Fibroblast of lung (primary cell): ENCODE results near the gene MRGPRX4. TPM values are rescaled to one million over a fixed set of nuclear protein-coding genes. Genes with fewer than 3 reads are reported as not detected.

Experiments used
- DNase-seq, 2 donors: peaks; one replicate each; pipeline versions ENCODE4 v3.0.0 to v3.0.0-alpha.2; 2010; ENCODE audit warnings: low read depth in 2 of 2
- H2AFZ ChIP-seq: 2 replicates; pipeline ENCODE4 v1.5.1; 2012; ENCODE audit warnings: low read length, control low read depth, inconsistent platforms
- H3K27ac ChIP-seq: 2 replicates; pipeline ENCODE4 v1.5.1; 2011; ENCODE audit warnings: low read length, control low read depth; ENCODE audit not compliant: insufficient read depth
- H3K27me3 ChIP-seq: 2 replicates; pipeline ENCODE4 v1.5.1; 2011; ENCODE audit warnings: mild to moderate bottlenecking, low read length; ENCODE audit not compliant: control insufficient read depth, insufficient read depth
- H3K36me3 ChIP-seq: 2 replicates; pipeline ENCODE4 v1.5.1; 2011; ENCODE audit warnings: low read length; ENCODE audit not compliant: control insufficient read depth, insufficient read depth
- H3K4me1 ChIP-seq: 2 replicates; pipeline ENCODE4 v1.5.1; 2011; ENCODE audit warnings: low read length; ENCODE audit not compliant: control insufficient read depth, insufficient read depth; ENCODE audit errors: extremely low read depth
- H3K4me2 ChIP-seq: 2 replicates; pipeline ENCODE4 v1.5.1; 2011; ENCODE audit warnings: low read length, control low read depth; ENCODE audit not compliant: insufficient read depth; ENCODE audit errors: extremely low read depth
- H3K4me3 ChIP-seq, 4 experiments: fragments of 200-600 bp in 1 of 4; sonication (generic) in 1 of 4; replicated peaks in 1 of 4; 2 replicates each; pipeline ENCODE4 v1.5.1; 2011 to 2016; ENCODE audit warnings: low read length in 4 of 4, low read depth in 3 of 4, mild to moderate bottlenecking in 3 of 4, control low read depth in 2 of 4, inconsistent platforms in 1 of 4, mixed read lengths in 1 of 4; ENCODE audit not compliant: insufficient read depth in 1 of 4; ENCODE audit errors: control extremely low read depth in 1 of 4
- H3K79me2 ChIP-seq: 2 replicates; pipeline ENCODE4 v1.5.1; 2012; ENCODE audit warnings: mild to moderate bottlenecking, low read length, inconsistent platforms; ENCODE audit not compliant: control insufficient read depth, insufficient read depth
- H3K9ac ChIP-seq: 2 replicates; pipeline ENCODE4 v1.5.1; 2011; ENCODE audit warnings: mild to moderate bottlenecking, low read length, control low read depth; ENCODE audit not compliant: insufficient read depth
- H3K9me3 ChIP-seq: 2 replicates; pipeline ENCODE4 v1.5.1; 2012; ENCODE audit warnings: low read depth, low read length; ENCODE audit not compliant: control insufficient read depth, insufficient read depth
- H4K20me1 ChIP-seq: 2 replicates; pipeline ENCODE4 v1.5.1; 2011; ENCODE audit warnings: low read length; ENCODE audit not compliant: control insufficient read depth, insufficient read depth; ENCODE audit errors: extremely low read depth
- EZH2 ChIP-seq: IDR thresholded peaks from 2 replicates; pipeline ENCODE4 v1.5.1; 2012; ENCODE audit warnings: low read length, control low read depth, mild to moderate bottlenecking; ENCODE audit errors: missing control alignments
- polyA plus RNA-seq, 2 donors: library from polyadenylated mRNA; depleted of rRNA in 1 of 2; stranded (reverse) in 1 of 2; unstranded in 1 of 2; fragments of >200 nt; gene quantifications; 2 replicates each; pipeline ENCODE4 v1.2.1, GENCODE V29; 2011 to 2012; ENCODE audit warnings: missing spikeins in 1 of 2
- total RNA-seq: library from RNA; depleted of rRNA; stranded (reverse); fragments of >200 nt; gene quantifications from 2 replicates; pipeline ENCODE4 v1.2.1, GENCODE V29; 2014
- TF ChIP-seq, protein P1 (sequence below), 2 donors: IDR thresholded peaks in 1 of 2; conservative IDR thresholded peaks in 1 of 2; 1 replicate in 1 of 2; 2 replicates in 1 of 2; pipeline ENCODE4 v1.5.1; 2011 to 2012; ENCODE audit warnings: low read length in 2 of 2, control low read depth in 1 of 2, inconsistent platforms in 1 of 2, low read depth in 1 of 2, mild to moderate bottlenecking in 1 of 2

Gene MRGPRX4
- total and polyA plus RNA-seq, 2 donors (not counting 1 experiment from before 2014, with no cell fraction given), result not detected

DNA sequence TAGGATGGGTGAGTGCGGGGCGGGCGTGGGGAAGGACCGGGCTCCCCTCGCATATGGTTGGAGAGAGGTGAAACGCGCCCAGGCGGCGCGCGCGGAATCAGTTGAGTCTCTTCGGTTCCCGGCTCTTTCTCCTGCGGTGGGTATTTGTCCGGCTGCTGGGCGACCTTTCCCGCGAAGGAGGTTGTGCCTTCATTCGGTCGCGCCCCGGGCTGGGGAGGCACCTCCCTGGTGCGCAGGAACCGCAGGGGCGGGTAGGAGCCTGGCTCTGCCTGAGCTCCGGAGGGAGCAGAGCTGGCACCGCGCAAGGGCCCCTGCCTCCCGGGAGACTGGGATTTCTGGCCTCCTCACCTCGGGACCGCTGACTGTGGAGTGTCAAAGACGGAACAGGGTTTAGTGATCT is 36.4 kb downstream of the MRGPRX4 start:
- TF ChIP-seq EZH2, result no peak
- TF ChIP-seq, protein P1, sequence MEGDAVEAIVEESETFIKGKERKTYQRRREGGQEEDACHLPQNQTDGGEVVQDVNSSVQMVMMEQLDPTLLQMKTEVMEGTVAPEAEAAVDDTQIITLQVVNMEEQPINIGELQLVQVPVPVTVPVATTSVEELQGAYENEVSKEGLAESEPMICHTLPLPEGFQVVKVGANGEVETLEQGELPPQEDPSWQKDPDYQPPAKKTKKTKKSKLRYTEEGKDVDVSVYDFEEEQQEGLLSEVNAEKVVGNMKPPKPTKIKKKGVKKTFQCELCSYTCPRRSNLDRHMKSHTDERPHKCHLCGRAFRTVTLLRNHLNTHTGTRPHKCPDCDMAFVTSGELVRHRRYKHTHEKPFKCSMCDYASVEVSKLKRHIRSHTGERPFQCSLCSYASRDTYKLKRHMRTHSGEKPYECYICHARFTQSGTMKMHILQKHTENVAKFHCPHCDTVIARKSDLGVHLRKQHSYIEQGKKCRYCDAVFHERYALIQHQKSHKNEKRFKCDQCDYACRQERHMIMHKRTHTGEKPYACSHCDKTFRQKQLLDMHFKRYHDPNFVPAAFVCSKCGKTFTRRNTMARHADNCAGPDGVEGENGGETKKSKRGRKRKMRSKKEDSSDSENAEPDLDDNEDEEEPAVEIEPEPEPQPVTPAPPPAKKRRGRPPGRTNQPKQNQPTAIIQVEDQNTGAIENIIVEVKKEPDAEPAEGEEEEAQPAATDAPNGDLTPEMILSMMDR (conservative IDR thresholded peaks at IDR 0.05 in 1 of 2, IDR thresholded peaks at IDR 0.05 in 1 of 2; ENCODE audit: low read depth in 1 of 2, low read length in 2 of 2), result no peak
- no peaks in the 10 kb centered on the region for H3K9me3 ChIP-seq
- peaks cover 6% of the 10 kb centered on the region for H3K27me3 ChIP-seq
- H3K4me2 ChIP-seq, result no peak overlapping the region
- H3K27ac ChIP-seq, result no peak overlapping the region
- no peak overlapping the region for H2AFZ ChIP-seq
- no peaks in the 10 kb centered on the region for H4K20me1 ChIP-seq
- no peaks in the 10 kb centered on the region for H3K4me1 ChIP-seq
- no peak overlapping the region for H3K4me3 ChIP-seq
- no peaks in the 10 kb centered on the region for H3K36me3 ChIP-seq
- no peaks in the 10 kb centered on the region for H3K79me2 ChIP-seq
- no peak overlapping the region for H3K9ac ChIP-seq
- no peak for DNase-seq

DNA sequence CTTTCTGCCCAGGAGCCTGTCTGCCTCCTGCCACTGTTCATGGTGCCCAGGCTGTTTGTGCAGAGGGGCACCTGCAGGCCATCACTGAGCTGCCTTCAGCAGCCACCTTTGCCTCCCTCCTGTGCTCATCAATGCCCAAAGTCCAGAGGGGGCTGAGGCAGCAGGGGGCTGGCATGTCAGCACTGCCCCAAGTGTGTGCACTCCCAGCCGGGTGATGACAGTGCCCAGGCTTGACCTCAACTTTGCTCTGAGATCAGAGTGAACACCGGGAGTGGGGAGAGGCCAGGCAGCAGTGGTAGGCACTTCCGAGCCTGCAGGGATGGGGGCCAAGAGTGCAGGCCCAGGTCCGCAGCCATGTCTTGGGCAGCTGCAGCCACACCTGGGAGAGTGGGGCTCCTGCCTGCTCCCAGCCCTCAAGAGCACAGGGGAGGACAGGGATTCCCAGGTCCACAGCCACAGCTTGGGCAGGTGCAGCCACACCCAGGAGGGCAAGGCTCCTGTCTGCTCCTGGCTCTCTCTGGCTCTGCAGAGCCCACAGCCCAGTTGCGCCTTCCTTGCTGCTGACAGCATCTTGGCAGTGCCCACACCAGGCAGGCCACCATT is 48.7 kb downstream of the MRGPRX4 start:
- H3K27me3 ChIP-seq, result no peaks in the 10 kb centered on the region
- H3K27ac ChIP-seq, result no peak overlapping the region
- no peaks in the 10 kb centered on the region for H3K36me3 ChIP-seq
- no peak overlapping the region for H3K4me2 ChIP-seq
- no peaks in the 10 kb centered on the region for H3K4me1 ChIP-seq
- no peak overlapping the region for H2AFZ ChIP-seq
- H3K79me2 ChIP-seq, result no peaks in the 10 kb centered on the region
- H3K9ac ChIP-seq, result no peak overlapping the region
- H3K4me3 ChIP-seq, result no peak overlapping the region
- no peaks in the 10 kb centered on the region for H3K9me3 ChIP-seq
- H4K20me1 ChIP-seq, result no peaks in the 10 kb centered on the region
- TF ChIP-seq EZH2, result no peak
- TF ChIP-seq, protein P1 (conservative IDR thresholded peaks at IDR 0.05 in 1 of 2, IDR thresholded peaks at IDR 0.05 in 1 of 2; ENCODE audit: low read depth in 1 of 2, low read length in 2 of 2), result no peak
- DNase-seq, result no peak

DNA sequence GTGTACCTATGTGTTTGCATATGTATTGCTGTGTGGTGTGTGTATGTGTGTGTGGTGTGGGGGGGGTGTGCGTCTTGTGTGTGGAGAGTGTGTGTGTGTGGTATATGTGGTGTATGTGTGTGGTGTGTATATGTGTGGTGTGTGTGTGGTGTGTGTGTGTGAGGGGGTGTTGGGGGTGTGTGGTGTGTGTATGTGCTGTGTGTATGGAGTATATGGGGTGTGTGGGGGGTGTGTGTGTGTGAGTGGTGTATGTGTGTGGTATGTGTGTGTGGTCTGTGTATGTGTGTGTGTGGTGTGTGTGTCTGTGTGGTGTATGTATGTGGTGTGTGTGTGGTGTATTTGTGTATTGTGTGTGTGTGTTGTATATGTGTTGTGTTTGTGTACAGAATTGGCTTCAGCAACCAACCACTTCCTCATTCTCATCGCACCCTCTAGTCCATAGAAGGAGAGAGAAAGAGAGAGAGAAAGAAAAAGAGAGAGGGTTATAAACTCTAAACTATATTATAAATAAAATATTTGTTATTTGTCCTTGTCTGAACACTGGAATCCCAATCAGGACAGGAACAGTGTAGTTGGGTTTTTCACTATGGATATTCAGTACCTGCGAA is 50.3 kb downstream of the MRGPRX4 start:
- Histone ChIP-seq H3K9me3 (no peaks in the 10 kb centered on the region), H4K20me1 (no peaks in the 10 kb centered on the region), H3K4me1 (no peaks in the 10 kb centered on the region), H3K9ac (no peak overlapping the region), H2AFZ (no peak overlapping the region), H3K79me2 (no peaks in the 10 kb centered on the region), H3K27me3 (no peaks in the 10 kb centered on the region), H3K36me3 (no peaks in the 10 kb centered on the region), H3K4me2 (no peak overlapping the region), H3K4me3 (no peak overlapping the region), H3K27ac (no peak overlapping the region)
- DNase-seq, result no peak
- TF ChIP-seq, protein P1 (conservative IDR thresholded peaks at IDR 0.05 in 1 of 2, IDR thresholded peaks at IDR 0.05 in 1 of 2; ENCODE audit: low read depth in 1 of 2, low read length in 2 of 2), result no peak
- TF ChIP-seq EZH2, result no peak

Other genes with a start within 250 kb of the MRGPRX4 start
- 32.9 and 38.5 TPM in 2 replicates for gene SERGEF, start 159.8 kb upstream of the MRGPRX4 start, total RNA-seq
- 14.5 TPM in 2 replicates for gene SERGEF, start 159.8 kb upstream of the MRGPRX4 start, polyA plus RNA-seq
- gene TPH1, start 126.6 kb upstream of the MRGPRX4 start, total RNA-seq, result under 0.01 TPM in 1 of 2 replicates, not detected in the other
- 0.06 and 0.16 TPM in 2 replicates for gene TPH1, start 126.6 kb upstream of the MRGPRX4 start, polyA plus RNA-seq
- 17.7 and 20.0 TPM in 2 replicates for gene SAAL1, start 66.8 kb upstream of the MRGPRX4 start, total RNA-seq
- 15.0 and 16.4 TPM in 2 replicates for gene SAAL1, start 66.8 kb upstream of the MRGPRX4 start, polyA plus RNA-seq
- not detected in 2 replicates for gene MRGPRX3, start 40.3 kb upstream of the MRGPRX4 start, total RNA-seq
- gene MRGPRX3, start 40.3 kb upstream of the MRGPRX4 start, polyA plus RNA-seq, result not detected in 2 replicates
- not detected in 2 replicates for gene SAA4, start 64.0 kb downstream of the MRGPRX4 start, total RNA-seq
- gene SAA4, start 64.0 kb downstream of the MRGPRX4 start, polyA plus RNA-seq, result not detected in 2 replicates
- not detected in 2 replicates for gene SAA2, start 75.8 kb downstream of the MRGPRX4 start, total RNA-seq
- gene SAA2, start 75.8 kb downstream of the MRGPRX4 start, polyA plus RNA-seq, result not detected in 2 replicates
- not detected in 2 replicates for gene SAA1, start 93.4 kb downstream of the MRGPRX4 start, total RNA-seq
- gene SAA1, start 93.4 kb downstream of the MRGPRX4 start, polyA plus RNA-seq, result not detected in 2 replicates
- gene HPS5, start 149.3 kb downstream of the MRGPRX4 start, total RNA-seq, result 43.1 and 44.1 TPM in 2 replicates
- 15.0 and 15.6 TPM in 2 replicates for gene HPS5, start 149.3 kb downstream of the MRGPRX4 start, polyA plus RNA-seq
- 63.6 and 74.2 TPM in 2 replicates for gene GTF2H1, start 149.7 kb downstream of the MRGPRX4 start, total RNA-seq
- gene GTF2H1, start 149.7 kb downstream of the MRGPRX4 start, polyA plus RNA-seq, result 49.7 and 56.1 TPM in 2 replicates
- 202 and 309 TPM in 2 replicates for gene LDHA, start 221.7 kb downstream of the MRGPRX4 start, total RNA-seq
- gene LDHA, start 221.7 kb downstream of the MRGPRX4 start, polyA plus RNA-seq, result 1,113 and 1,626 TPM in 2 replicates
- not detected in 2 replicates for gene LDHC, start 239.5 kb downstream of the MRGPRX4 start, total RNA-seq
- 0.08 and 1.9 TPM in 2 replicates for gene LDHC, start 239.5 kb downstream of the MRGPRX4 start, polyA plus RNA-seq